ENCODE results near the gene OR4M1. TPM values are rescaled to one million over a fixed set of nuclear protein-coding genes. Genes with fewer than 3 reads are reported as not detected.
"Not testable (repeated sequence)": the region's sequence is repeated elsewhere in the genome, so short reads cannot be mapped to it uniquely, and the experiment has no call there.

The OR4M1 gene
- total and polyA plus RNA-seq, 2 donors (not counting 1 experiment from before 2014, with no cell fraction given) = not detected

- not testable (repeated sequence) for DNase-seq (ENCODE audit: low read depth in 2 of 2); H3K36me3 ChIP-seq (ENCODE audit: control insufficient read depth, insufficient read depth, low read length)
Measured at GRCh38 chr14:19788150-19788549, 14.8 kb downstream of the OR4M1 start.

GRCh38 chr14:19796520-19797108 lies 23.3 kb downstream of the OR4M1 start:
- not testable (repeated sequence) for DNase-seq (ENCODE audit: low read depth in 2 of 2); H3K4me3 ChIP-seq (replicated peaks in 1 of 4; ENCODE audit: control extremely low read depth in 1 of 4, insufficient read depth in 1 of 4, low read depth in 3 of 4, low read length in 4 of 4); H3K9ac ChIP-seq (ENCODE audit: insufficient read depth, low read length); H3K4me1 ChIP-seq (ENCODE audit: control insufficient read depth, extremely low read depth, insufficient read depth, low read length); H3K27me3 ChIP-seq (ENCODE audit: control insufficient read depth, insufficient read depth, low read length); H3K27ac ChIP-seq (ENCODE audit: insufficient read depth, low read length); H3K36me3 ChIP-seq (ENCODE audit: control insufficient read depth, insufficient read depth, low read length); H2AFZ ChIP-seq (ENCODE audit: low read length); H3K4me2 ChIP-seq (ENCODE audit: extremely low read depth, insufficient read depth, low read length); H4K20me1 ChIP-seq (ENCODE audit: control insufficient read depth, extremely low read depth, insufficient read depth, low read length); H3K9me3 ChIP-seq (ENCODE audit: control insufficient read depth, insufficient read depth, low read depth, low read length); H3K79me2 ChIP-seq (ENCODE audit: control insufficient read depth, insufficient read depth, low read length)

More at GRCh38 chr14:19788150-19788549, 14.8 kb downstream of the OR4M1 start:
- not testable (repeated sequence) for H3K9ac ChIP-seq (ENCODE audit: insufficient read depth, low read length); H3K27me3 ChIP-seq (ENCODE audit: control insufficient read depth, insufficient read depth, low read length); H3K4me2 ChIP-seq (ENCODE audit: extremely low read depth, insufficient read depth, low read length); H3K27ac ChIP-seq (ENCODE audit: insufficient read depth, low read length); H3K79me2 ChIP-seq (ENCODE audit: control insufficient read depth, insufficient read depth, low read length); H3K4me1 ChIP-seq (ENCODE audit: control insufficient read depth, extremely low read depth, insufficient read depth, low read length); H3K4me3 ChIP-seq (replicated peaks in 1 of 4; ENCODE audit: control extremely low read depth in 1 of 4, insufficient read depth in 1 of 4, low read depth in 3 of 4, low read length in 4 of 4); H4K20me1 ChIP-seq (ENCODE audit: control insufficient read depth, extremely low read depth, insufficient read depth, low read length); H3K9me3 ChIP-seq (ENCODE audit: control insufficient read depth, insufficient read depth, low read depth, low read length); H2AFZ ChIP-seq (ENCODE audit: low read length)

- no peaks in the 10 kb centered on the region for H3K4me1 ChIP-seq (ENCODE audit: control insufficient read depth, extremely low read depth, insufficient read depth, low read length)
- no peaks in the 10 kb centered on the region for H3K27me3 ChIP-seq (ENCODE audit: control insufficient read depth, insufficient read depth, low read length)
- no peaks in the 10 kb centered on the region for H3K9me3 ChIP-seq (ENCODE audit: control insufficient read depth, insufficient read depth, low read depth, low read length)
Measured at GRCh38 chr14:19799880-19800279, 26.6 kb downstream of the OR4M1 start.

More at GRCh38 chr14:19799880-19800279, 26.6 kb downstream of the OR4M1 start:
- no peaks in the 10 kb centered on the region for H4K20me1 ChIP-seq (ENCODE audit: control insufficient read depth, extremely low read depth, insufficient read depth, low read length)
- H3K36me3 ChIP-seq (ENCODE audit: control insufficient read depth, insufficient read depth, low read length) = no peaks in the 10 kb centered on the region
- DNase-seq (ENCODE audit: low read depth in 2 of 2) = no peak
- H3K9ac ChIP-seq (ENCODE audit: insufficient read depth, low read length) = no peak overlapping the region
- H3K27ac ChIP-seq (ENCODE audit: insufficient read depth, low read length) = no peak overlapping the region
- no peaks in the 10 kb centered on the region for H3K79me2 ChIP-seq (ENCODE audit: control insufficient read depth, insufficient read depth, low read length)
- no peak overlapping the region for H3K4me3 ChIP-seq (replicated peaks in 1 of 4; ENCODE audit: control extremely low read depth in 1 of 4, insufficient read depth in 1 of 4, low read depth in 3 of 4, low read length in 4 of 4)
- no peak overlapping the region for H2AFZ ChIP-seq (ENCODE audit: low read length)
- TF ChIP-seq CTCF (conservative IDR thresholded peaks at IDR 0.05 in 1 of 2, IDR thresholded peaks at IDR 0.05 in 1 of 2; ENCODE audit: low read depth in 1 of 2, low read length in 2 of 2) = no peak
- TF ChIP-seq EZH2 (IDR thresholded peaks at IDR 0.05; ENCODE audit: low read length, missing control alignments) = no peak
- H3K4me2 ChIP-seq (ENCODE audit: extremely low read depth, insufficient read depth, low read length) = no peak overlapping the region

Data from fibroblast of lung (primary cell).